Activated T-cell treated with anti-CD3 and anti-CD28 coated beads for 4 hours (primary cell): ENCODE measurements around the gene OR2T34.
"Not testable (repeated sequence)": the region's sequence is repeated elsewhere in the genome, so short reads cannot be mapped to it uniquely, and the experiment has no call there.

Experiments used
- DNase-seq: peaks from one replicate; pipeline ENCODE4 v3.0.0-alpha.2; 2020

Gene OR2T34

DNA sequence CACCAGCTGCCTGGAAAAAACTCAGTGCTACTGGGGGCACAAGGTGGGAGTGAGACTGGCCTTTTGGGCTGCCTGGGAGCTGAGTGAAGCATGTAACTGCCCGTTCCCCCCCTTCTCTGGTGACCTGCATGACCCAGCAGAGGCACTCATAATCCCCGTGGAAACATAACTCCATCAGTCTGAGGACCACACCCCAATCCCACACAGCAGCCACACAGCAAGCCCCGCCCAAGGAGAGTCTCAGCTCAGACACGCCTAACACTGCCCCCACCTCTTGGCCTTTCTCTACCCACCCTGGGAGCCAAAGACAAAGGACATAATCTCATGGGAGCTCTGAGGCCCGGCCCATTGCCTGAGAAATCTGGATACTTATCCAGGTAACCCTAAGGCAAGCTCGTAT is 23.5 kb downstream of the OR2T34 start:
- not testable (repeated sequence) for DNase-seq

- DNase-seq, result not testable (repeated sequence)
These were observed 27.2 kb downstream of the OR2T34 start for GRCh38 chr1:248547383-248547782.

- not testable (repeated sequence) for DNase-seq
These were observed 37.1 kb downstream of the OR2T34 start for GRCh38 chr1:248537449-248537848.
